HG02610 (cell line): ENCODE data around the gene MYH7B.

Experiments used
- ATAC-seq: cut with Tn5 transposase; IDR thresholded peaks from one replicate; pipeline ENCODE4 v1.9.1; 2021; ENCODE audit warnings: mild to moderate bottlenecking, moderate library complexity; ENCODE audit not compliant: unreplicated experiment

Gene MYH7B

DNA sequence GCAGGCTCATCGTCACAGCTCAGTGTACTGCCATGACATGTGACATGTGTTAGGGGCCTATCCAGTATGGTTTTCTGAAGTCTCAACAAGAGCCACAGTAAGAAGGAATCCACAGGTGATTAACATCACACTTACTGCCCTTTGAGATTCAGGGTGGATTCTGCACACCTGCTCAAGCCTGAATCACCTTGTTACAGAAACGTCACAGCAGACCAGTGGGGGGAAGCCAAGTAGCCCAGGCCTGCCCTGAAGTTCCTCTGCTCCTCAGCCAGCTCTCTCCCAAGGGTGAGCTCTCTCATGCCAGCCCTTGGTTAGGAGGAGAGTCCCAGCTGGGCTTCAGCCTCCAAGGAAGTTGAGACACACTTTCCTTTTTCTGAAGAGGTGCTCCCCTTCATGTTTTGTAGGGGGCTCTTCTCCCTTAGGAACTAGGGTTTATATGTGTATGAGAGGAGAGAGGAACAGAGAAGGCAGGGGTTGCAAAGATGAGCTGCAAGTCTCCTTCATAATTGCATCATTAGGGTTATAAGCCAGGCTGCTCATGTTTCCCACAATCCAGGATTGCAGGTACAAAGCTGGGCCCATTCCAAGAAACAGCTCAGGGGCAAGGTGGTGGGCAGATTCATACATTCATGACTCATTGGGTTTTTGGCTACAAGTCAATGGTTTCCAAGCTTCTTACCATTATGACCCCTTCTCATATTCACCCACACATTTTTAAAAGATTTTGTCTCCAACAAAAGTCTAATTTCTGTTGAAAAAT, 11.7 kb upstream of the MYH7B start:
- no peak for ATAC-seq

DNA sequence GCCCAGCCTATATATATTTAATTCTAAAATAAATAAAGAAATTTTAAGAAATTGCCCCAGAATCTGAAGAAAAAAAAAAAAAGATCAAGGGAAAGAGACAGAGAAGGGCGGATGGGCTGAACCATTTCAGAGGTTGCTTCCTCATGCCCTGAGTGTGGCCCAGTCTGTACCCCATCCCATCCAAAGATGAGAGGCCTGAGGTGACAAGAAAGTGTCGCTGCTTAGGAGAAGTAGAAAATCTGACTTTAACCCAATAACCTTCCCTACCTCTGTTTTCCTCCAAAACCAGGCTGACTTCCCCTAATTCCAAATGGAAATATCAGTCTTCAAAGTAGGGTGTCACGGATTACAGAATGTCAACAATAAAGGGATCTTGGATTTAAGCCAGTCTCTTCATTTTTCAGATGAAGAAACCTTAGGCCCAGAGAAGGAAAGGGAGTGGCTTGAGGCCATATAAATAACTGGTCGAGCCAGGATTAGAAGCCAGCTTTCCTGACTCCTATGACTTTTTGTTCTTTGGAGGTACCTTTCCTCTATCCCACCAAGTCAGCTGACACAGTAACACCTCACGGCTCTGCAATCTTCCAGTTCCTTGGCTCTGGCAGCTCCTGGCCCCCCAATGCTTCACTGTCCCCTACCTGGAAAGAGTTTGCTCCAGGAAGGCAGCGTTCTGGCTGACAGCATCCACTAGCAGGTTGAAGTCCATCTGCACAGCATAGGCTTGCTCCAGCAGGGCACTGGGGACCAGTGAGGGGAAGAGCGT, 10.2 kb upstream of the MYH7B start:
- no peak for ATAC-seq

- ATAC-seq = no peak
These were observed 9.0 kb upstream of the MYH7B start for GRCh38 chr20:34946661-34947060.

- no peak for ATAC-seq
These were observed 8.3 kb upstream of the MYH7B start for GRCh38 chr20:34947336-34947735.

- ATAC-seq = no peak
These were observed 7.6 kb upstream of the MYH7B start for GRCh38 chr20:34948030-34948429.

DNA sequence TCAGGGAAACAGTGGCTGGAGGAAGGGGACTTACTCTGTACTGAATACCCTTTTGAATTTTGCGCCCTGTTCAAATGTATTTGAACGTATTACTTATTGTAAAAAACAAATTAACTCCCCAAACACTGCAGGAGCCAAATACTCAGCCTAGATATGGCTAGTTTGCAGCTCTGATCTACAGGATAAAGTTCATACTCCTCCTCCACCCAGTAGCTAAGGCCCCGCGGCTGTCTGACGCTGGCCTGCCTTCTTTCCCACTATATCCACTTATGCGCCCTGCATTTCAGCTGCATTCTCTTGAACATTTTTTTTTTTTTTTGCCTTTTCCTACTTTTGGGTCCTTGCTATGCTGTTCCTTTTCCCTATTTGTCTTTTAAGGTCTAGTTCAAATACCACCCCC, 6.5 kb upstream of the MYH7B start:
- no peak for ATAC-seq

GRCh38 chr20:34951252-34951651, 4.4 kb upstream of the MYH7B start:
- no peak for ATAC-seq

DNA sequence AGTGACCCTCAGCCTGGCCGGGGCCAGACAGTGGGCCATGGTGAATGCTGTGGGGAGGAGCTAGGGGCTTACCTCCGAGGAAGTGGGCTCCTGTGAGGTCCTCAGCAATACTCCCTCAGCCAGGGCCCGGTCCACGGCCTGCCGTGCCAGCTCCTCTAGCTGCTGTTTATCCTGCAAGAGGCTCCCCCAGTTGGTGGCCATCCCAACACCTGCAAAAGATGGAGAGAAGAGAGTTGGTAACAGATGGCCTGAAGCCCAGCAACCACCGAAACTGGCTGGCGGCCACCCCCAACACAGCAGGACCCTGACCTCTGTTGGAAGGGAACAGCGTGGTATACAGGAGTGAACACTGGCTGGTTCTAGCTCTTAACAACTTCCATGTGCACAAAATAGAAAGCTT, 4.0 kb upstream of the MYH7B start:
- no peak for ATAC-seq

DNA sequence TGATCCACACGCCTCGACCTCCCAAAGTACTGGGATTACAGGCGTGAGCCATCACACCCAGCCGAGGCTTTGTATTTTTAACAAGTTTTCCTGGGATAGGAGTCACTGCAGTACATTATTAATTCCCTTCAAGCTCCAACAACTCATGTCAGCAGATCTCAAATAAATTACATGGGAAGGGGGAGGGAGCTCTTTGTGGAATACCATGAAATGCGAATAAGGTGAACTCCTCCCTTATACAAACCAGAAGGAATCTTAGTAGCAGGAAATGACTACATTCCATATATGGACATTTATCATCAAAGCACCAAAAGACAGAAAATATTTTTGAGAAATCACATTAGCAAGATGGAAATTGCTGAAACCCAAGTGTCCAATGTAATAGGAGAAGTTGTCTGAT, 3.0 kb upstream of the MYH7B start:
- no peak for ATAC-seq

GRCh38 chr20:34953960-34954359, 1.7 kb upstream of the MYH7B start:
- no peak for ATAC-seq

DNA sequence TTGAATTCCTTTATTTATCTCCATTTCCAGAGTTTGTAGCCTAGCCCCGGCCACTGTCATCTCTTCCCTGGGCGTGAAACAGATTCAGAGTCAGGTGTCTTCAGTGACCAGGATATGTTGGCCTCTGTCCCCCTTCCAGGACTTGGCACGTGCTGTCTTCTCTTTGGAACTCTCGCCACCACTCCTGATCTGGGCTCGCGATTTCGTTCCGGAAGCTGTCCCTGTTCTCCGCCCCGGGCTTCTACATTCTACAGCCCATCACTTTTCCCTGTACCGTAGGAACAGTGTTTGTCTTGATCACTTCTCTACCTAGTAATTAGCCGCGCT, 801 bp upstream of the MYH7B start:
- no peak for ATAC-seq

GRCh38 chr20:34956041-34956458, 382 bp downstream of the MYH7B start:
- no peak for ATAC-seq

GRCh38 chr20:34956751-34957472, 1.2 kb downstream of the MYH7B start:
- no peak for ATAC-seq

GRCh38 chr20:34964486-34964885, 8.8 kb downstream of the MYH7B start:
- no peak for ATAC-seq

GRCh38 chr20:34965051-34965450, 9.4 kb downstream of the MYH7B start:
- ATAC-seq = no peak

GRCh38 chr20:34967421-34967820, 11.8 kb downstream of the MYH7B start:
- no peak for ATAC-seq

DNA sequence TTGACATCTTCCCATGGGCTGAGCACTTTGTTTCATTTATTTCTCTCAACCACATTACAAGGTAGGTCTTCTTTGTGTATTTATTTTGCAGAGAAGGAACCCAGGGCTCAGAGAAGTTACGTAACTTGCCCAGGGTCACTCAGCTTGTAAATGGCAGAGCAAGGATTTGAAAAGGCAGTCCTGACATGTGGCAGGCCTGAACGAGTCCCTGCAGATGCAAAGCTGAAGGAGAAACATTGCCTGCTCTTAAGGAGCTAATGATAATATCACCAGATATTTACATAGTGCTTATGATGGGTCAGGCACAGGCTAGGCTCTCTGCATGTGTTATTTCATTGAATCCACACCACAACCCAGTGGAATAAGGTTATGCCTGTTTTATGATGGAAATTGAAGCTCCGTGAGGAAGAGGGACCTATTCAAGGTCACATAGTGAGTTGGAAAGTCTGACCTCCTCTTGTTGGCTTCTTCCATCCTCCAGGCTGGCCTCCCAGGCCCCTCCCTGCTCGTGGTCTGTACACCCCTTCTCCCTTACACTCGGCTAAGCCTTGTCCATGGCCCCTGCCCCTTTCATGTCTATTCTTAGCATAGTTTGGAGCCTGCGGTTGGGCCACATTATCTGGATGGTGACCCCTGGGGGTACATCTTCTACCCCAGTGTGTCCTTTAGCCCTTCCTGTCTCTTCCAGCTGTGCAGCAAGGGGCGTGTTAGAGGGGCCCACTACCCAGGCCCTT, 12.5 kb downstream of the MYH7B start:
- ATAC-seq = no peak

- no peak for ATAC-seq
These were observed 14.6 kb downstream of the MYH7B start for GRCh38 chr20:34970193-34970840.

- ATAC-seq = no peak
These were observed 15.3 kb downstream of the MYH7B start for GRCh38 chr20:34970846-34971560.

DNA sequence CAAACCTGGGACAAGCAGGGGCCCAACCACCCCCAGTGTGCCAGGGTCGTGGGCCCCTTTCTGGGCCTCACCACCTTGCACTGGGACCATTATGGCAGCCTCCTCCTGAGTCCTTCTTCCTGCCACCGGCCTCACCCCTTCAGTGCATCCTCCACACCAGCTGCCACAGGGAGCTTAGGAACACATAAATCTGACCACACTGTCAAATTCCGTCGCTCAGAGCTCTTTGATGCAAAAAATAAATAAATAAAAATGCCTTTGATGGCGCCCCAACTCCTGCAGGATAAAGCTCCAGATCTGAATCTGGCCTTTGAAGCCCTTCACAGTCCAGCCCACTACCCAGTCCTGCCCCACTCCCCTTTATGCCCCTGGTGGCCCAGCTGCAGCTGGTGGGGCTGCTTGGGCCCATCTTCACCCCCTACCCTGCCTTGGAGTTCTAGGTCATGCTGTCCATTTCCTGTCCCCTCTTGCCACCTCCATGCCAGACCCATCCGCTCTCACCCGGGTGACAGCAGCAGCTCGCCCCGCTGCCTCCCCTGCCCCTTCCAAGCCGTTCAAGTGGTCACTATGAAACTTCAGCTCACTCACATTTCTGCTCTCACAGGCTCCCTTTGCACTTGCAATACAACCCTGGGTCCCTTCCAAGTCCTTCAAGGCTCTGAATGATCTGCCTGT, 16.0 kb downstream of the MYH7B start:
- no peak for ATAC-seq
